Mesenchymal stem cell (in vitro differentiated cells and primary cell): ENCODE data around the gene DOCK2.

Experiments
- DNase-seq: peaks from one replicate; pipeline ENCODE4 v3.0.0-alpha.2; 2013
- H2AFZ ChIP-seq: one replicate; pipeline ENCODE4 v1.6.1; 2013; ENCODE audit warnings: low read depth, mild to moderate bottlenecking, control low read depth, inconsistent platforms, low read length, moderate library complexity
- H2AK5ac ChIP-seq: 2 replicates; pipeline ENCODE4 v1.6.1; 2013; ENCODE audit warnings: low read length, moderate library complexity, mild to moderate bottlenecking, inconsistent platforms; ENCODE audit not compliant: severe bottlenecking
- H2BK120ac ChIP-seq: one replicate; pipeline ENCODE4 v1.6.1; 2013; ENCODE audit warnings: low read depth, mild to moderate bottlenecking, inconsistent platforms, low read length, moderate library complexity
- H2BK12ac ChIP-seq, 2 experiments: one replicate each; pipeline ENCODE4 v1.6.1; 2013; ENCODE audit warnings: inconsistent platforms in 2 of 2, low read length in 2 of 2, mild to moderate bottlenecking in 2 of 2, moderate library complexity in 2 of 2, control low read depth in 1 of 2
- H2BK15ac ChIP-seq: one replicate; pipeline ENCODE4 v1.6.1; 2013; ENCODE audit warnings: mild to moderate bottlenecking, low read depth, inconsistent platforms; ENCODE audit not compliant: poor library complexity, severe bottlenecking
- H2BK5ac ChIP-seq: 2 replicates; pipeline ENCODE4 v1.6.1; 2013; ENCODE audit warnings: low read depth, mild to moderate bottlenecking, low read length, control low read depth, inconsistent platforms; ENCODE audit not compliant: poor library complexity, severe bottlenecking
- H3K14ac ChIP-seq, 2 experiments: one replicate each; pipeline ENCODE4 v1.6.1; 2013; ENCODE audit warnings: inconsistent platforms in 2 of 2, low read length in 2 of 2, control low read depth in 1 of 2, mild to moderate bottlenecking in 1 of 2, moderate library complexity in 1 of 2
- H3K18ac ChIP-seq, 2 experiments: one replicate each; pipeline ENCODE4 v1.6.1; 2013; ENCODE audit warnings: inconsistent platforms in 2 of 2, low read length in 2 of 2, control low read depth in 1 of 2, low read depth in 1 of 2, mild to moderate bottlenecking in 1 of 2
- H3K23ac ChIP-seq, 2 experiments: one replicate each; pipeline ENCODE4 v1.6.1; 2013; ENCODE audit warnings: inconsistent platforms in 2 of 2, low read length in 2 of 2, mild to moderate bottlenecking in 2 of 2, moderate library complexity in 2 of 2, control low read depth in 1 of 2
- H3K27ac ChIP-seq: 2 replicates; pipeline ENCODE4 v1.5.1; 2013; ENCODE audit warnings: mild to moderate bottlenecking, moderate library complexity, low read length, control low read depth, inconsistent platforms; ENCODE audit not compliant: poor library complexity, severe bottlenecking
- H3K27me3 ChIP-seq, 2 experiments: 2 replicates each; pipeline versions ENCODE4 v1.6.1 to v1.7.0; 2013; ENCODE audit warnings: low read length in 2 of 2, mild to moderate bottlenecking in 2 of 2, moderate library complexity in 2 of 2, control low read depth in 1 of 2, inconsistent platforms in 1 of 2; ENCODE audit not compliant: control insufficient read depth in 1 of 2, insufficient read depth in 1 of 2
- H3K36me3 ChIP-seq, 2 experiments: 2 replicates each; pipeline versions ENCODE4 v1.6.1 to v1.7.0; 2013; ENCODE audit warnings: low read length in 2 of 2, control low read depth in 1 of 2, inconsistent platforms in 1 of 2, low read depth in 1 of 2, mild to moderate bottlenecking in 1 of 2; ENCODE audit not compliant: insufficient read depth in 2 of 2, control insufficient read depth in 1 of 2
- H3K4ac ChIP-seq, 2 experiments: one replicate each; pipeline ENCODE4 v1.6.1; 2013; ENCODE audit warnings: inconsistent platforms in 2 of 2, low read length in 2 of 2, mild to moderate bottlenecking in 2 of 2, moderate library complexity in 2 of 2, control low read depth in 1 of 2, low read depth in 1 of 2
- H3K4me1 ChIP-seq: 2 replicates; pipeline ENCODE4 v1.6.1; 2013; ENCODE audit warnings: low read depth, low read length, control low read depth; ENCODE audit not compliant: control insufficient read depth, insufficient read depth
- H3K4me2 ChIP-seq: 2 replicates; pipeline ENCODE4 v1.6.1; 2013; ENCODE audit warnings: low read length, mild to moderate bottlenecking, inconsistent platforms; ENCODE audit not compliant: poor library complexity, severe bottlenecking
- H3K4me3 ChIP-seq, 2 experiments: 2 replicates each; pipeline versions ENCODE4 v1.5.1 to v1.7.0; 2013; ENCODE audit warnings: low read length in 2 of 2, mild to moderate bottlenecking in 2 of 2, control low read depth in 1 of 2, low read depth in 1 of 2; ENCODE audit not compliant: insufficient read depth in 1 of 2
- H3K79me1 ChIP-seq: replicated peaks from 2 replicates; pipeline ENCODE4 v1.6.1; 2013; ENCODE audit warnings: mild to moderate bottlenecking, control low read depth, low read length, inconsistent platforms; ENCODE audit not compliant: poor library complexity, severe bottlenecking
- H3K9ac ChIP-seq: 2 replicates; pipeline ENCODE4 v1.7.0; 2013; ENCODE audit warnings: mild to moderate bottlenecking, low read length, moderate library complexity
- H3K9me3 ChIP-seq: 2 replicates; pipeline ENCODE4 v1.7.0; 2013; ENCODE audit warnings: mild to moderate bottlenecking, low read length; ENCODE audit not compliant: control insufficient read depth
- H4K8ac ChIP-seq: one replicate; pipeline ENCODE4 v1.6.1; 2013; ENCODE audit warnings: inconsistent platforms, mild to moderate bottlenecking, low read length, moderate library complexity
- H4K91ac ChIP-seq: one replicate; pipeline ENCODE4 v1.6.1; 2013; ENCODE audit warnings: mild to moderate bottlenecking, low read length, inconsistent platforms
- WGBS: methylation state at CpG from one replicate; pipeline ENCODE4 v1.1.7; 2013; ENCODE audit warnings: mixed read lengths; 5-methylcytosine and 5-hydroxymethylcytosine counted together

Gene DOCK2

DNA sequence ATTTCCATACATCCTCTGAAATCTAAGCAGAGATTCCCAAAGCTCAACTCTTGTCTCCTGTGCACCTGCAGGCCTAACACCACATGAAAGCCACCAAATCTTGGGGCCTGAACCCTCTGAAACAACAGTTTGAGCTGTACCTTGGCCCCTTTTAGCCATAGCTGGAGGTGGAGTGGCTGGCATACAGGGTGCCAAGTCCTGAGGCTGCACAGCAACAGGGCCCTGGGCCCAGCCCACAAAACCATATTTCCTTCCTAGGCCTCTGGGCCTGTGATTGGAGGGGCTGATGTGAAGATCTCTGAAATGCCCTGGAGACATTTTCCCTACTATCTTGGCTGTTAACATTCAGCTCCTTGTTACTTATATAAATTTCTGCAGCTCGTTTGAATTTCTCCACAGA lies 26.5 kb downstream of the DOCK2 start:
- no peaks in the 10 kb centered on the region for H3K27me3 ChIP-seq
- H2AK5ac ChIP-seq = no peak overlapping the region
- no peak overlapping the region for H3K9ac ChIP-seq
- DNase-seq = no peak
- peaks cover 12% of the 10 kb centered on the region for H3K9me3 ChIP-seq
- H3K79me1 ChIP-seq = no peaks in the 10 kb centered on the region
- H3K4me1 ChIP-seq = peaks cover 3% of the 10 kb centered on the region
- 91% methylated on average over 1 of the region's 1 CpG for WGBS
- no peak overlapping the region for H2BK15ac ChIP-seq
- H2BK120ac ChIP-seq = no peak overlapping the region
- H2BK5ac ChIP-seq = no peak overlapping the region
- H4K91ac ChIP-seq = no peak overlapping the region
- H3K36me3 ChIP-seq = no peaks in the 10 kb centered on the region
- no peak overlapping the region for H3K4me3 ChIP-seq
- no peak overlapping the region for H2AFZ ChIP-seq
- H3K4me2 ChIP-seq = no peak overlapping the region
- no peak overlapping the region for H2BK12ac ChIP-seq
- no peak overlapping the region for H3K23ac ChIP-seq
- H3K14ac ChIP-seq = no peak overlapping the region
- no peak overlapping the region for H4K8ac ChIP-seq
- H3K27ac ChIP-seq = no peak overlapping the region
- no peak overlapping the region for H3K18ac ChIP-seq
- H3K4ac ChIP-seq = no peak overlapping the region

DNA sequence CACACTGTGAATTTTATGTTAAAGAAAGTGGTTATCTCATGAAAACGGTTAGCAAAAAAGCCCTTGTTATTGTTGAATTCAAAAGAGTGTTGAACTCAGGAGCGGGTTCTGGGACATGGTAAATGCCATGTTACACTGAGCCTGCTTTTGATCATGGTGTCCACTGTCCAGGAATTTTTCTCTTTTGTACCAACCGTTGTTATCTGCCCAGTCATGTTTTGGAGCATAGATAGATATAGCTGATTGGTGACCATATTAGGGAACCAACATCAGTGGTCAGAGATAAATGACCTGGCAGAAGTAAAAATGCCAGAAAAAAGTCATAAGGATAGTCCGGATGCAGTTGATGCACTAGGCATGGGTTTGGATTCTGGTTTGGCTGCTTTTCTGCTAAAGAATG lies 29.3 kb downstream of the DOCK2 start:
- Histone ChIP-seq H3K4me1 (peaks cover 5% of the 10 kb centered on the region), H3K4me3 (no peak overlapping the region), H2BK12ac (no peak overlapping the region), H3K9me3 (peaks cover 12% of the 10 kb centered on the region), H2BK15ac (no peak overlapping the region), H3K79me1 (no peaks in the 10 kb centered on the region), H2BK120ac (no peak overlapping the region), H2AK5ac (no peak overlapping the region), H3K18ac (peak overlapping the region in 1 of 2 experiments; percentile 56), H3K4me2 (no peak overlapping the region), H4K91ac (no peak overlapping the region), H3K9ac (no peak overlapping the region), H3K27ac (no peak overlapping the region), H3K14ac (no peak overlapping the region), H3K36me3 (no peaks in the 10 kb centered on the region), H3K23ac (no peak overlapping the region), H2BK5ac (no peak overlapping the region), H4K8ac (no peak overlapping the region), H3K27me3 (no peaks in the 10 kb centered on the region), H3K4ac (no peak overlapping the region), H2AFZ (no peak overlapping the region)
- DNase-seq = no peak
- WGBS = 93% methylated on average over 4 of the region's 4 CpGs

DNA sequence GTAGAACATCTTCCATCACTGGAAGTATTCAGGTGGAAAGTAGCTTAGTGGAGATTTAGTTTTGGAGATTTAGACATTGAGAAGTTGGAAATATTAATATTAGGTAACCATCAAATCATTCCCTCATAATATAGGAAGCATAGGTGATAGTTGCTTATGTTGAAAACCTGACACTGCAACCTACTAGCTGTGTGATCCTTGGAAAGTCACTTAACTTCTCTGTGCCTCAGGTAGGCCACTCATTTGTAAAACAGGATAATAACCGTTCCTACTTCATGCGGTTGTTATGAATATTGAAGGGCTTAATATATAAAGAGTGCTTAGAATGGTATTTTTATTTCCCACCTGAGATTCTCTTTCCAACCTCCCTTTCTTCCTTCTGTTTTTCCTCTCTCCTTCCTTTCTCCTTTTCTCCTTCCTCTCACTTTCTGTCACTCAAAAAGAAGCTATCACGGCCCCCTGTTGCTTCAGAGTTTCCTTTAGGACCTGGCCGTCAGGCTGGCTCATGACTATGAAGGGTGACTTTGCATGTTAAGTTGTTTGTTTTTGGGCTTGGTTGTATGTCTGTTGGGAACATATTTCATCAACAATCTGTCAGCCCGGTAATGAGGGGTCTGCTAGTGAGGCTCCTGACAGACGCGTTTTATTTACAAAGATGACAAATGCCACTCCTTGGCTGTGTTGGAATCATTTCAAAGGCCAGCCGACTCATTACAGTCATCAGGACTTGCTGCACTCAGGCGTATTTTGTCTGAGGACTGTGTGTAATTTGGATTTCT lies 31.0 kb downstream of the DOCK2 start:
- WGBS = 6% methylated on average over 6 of the region's 9 CpGs
- Histone ChIP-seq H2BK12ac (peak overlapping the region in 1 of 2 experiments; percentile 51), H4K8ac (no peak overlapping the region), H3K4me3 (no peak overlapping the region), H2BK5ac (no peak overlapping the region), H3K27me3 (no peaks in the 10 kb centered on the region), H3K4ac (peak overlapping the region in 1 of 2 experiments; percentile 37), H3K79me1 (no peaks in the 10 kb centered on the region), H3K36me3 (no peaks in the 10 kb centered on the region), H3K27ac (no peak overlapping the region), H2AK5ac (no peak overlapping the region), H3K4me1 (peaks cover 5% of the 10 kb centered on the region), H2AFZ (no peak overlapping the region), H3K9me3 (peaks cover 3% of the 10 kb centered on the region), H3K23ac (no peak overlapping the region), H3K18ac (peak overlapping the region in 1 of 2 experiments; percentile 59), H2BK120ac (no peak overlapping the region), H3K14ac (peak overlapping the region in 1 of 2 experiments; percentile 42), H2BK15ac (no peak overlapping the region), H3K4me2 (no peak overlapping the region), H3K9ac (no peak overlapping the region), H4K91ac (no peak overlapping the region)
- peak; percentile 61 for DNase-seq

DNA sequence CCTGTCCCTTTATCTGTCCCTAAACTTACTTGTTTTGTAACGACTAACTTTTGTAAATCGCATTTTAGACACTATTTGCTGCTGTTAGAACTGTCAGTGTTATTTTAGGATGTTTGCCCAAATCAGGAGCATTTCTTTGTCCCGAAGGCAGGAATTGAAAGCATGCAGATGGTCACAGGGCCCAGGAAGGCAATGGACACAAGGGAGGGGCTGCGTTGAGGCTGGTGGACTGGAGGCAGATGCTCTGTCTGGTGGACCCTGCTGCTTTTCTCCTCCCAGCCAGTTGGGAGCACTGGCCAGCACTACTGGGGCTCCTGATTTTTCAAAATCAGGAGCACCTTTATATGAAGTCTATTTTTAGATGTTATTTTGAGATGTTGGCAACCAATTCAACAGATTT lies 31.7 kb downstream of the DOCK2 start:
- no peaks in the 10 kb centered on the region for H3K36me3 ChIP-seq
- peak overlapping the region; percentile 48 for H4K91ac ChIP-seq
- H3K23ac ChIP-seq = no peak overlapping the region
- 52% methylated on average over 4 of the region's 4 CpGs for WGBS
- peak overlapping the region in 1 of 2 experiments; percentile 24 for H3K4ac ChIP-seq
- no peak overlapping the region for H3K4me3 ChIP-seq
- no peak overlapping the region for H2BK5ac ChIP-seq
- H2BK15ac ChIP-seq = no peak overlapping the region
- no peak overlapping the region for H3K9ac ChIP-seq
- peak overlapping the region in 1 of 2 experiments; percentile 70 for H2BK12ac ChIP-seq
- no peaks in the 10 kb centered on the region for H3K9me3 ChIP-seq
- H2BK120ac ChIP-seq = no peak overlapping the region
- H3K27ac ChIP-seq = no peak overlapping the region
- no peak overlapping the region for H2AK5ac ChIP-seq
- H4K8ac ChIP-seq = peak overlapping the region; percentile 75
- no peaks in the 10 kb centered on the region for H3K27me3 ChIP-seq
- H3K4me1 ChIP-seq = peaks cover 5% of the 10 kb centered on the region
- peak overlapping the region; percentile 8 for H2AFZ ChIP-seq
- no peaks in the 10 kb centered on the region for H3K79me1 ChIP-seq
- H3K14ac ChIP-seq = peak overlapping the region in 1 of 2 experiments; percentile 35
- DNase-seq = peak; percentile 20
- H3K18ac ChIP-seq = peak overlapping the region; percentile 37 to 68
- H3K4me2 ChIP-seq = no peak overlapping the region
